ENCODE results near the gene CSMD2. TPM values are rescaled to one million over a fixed set of nuclear protein-coding genes. Genes with fewer than 3 reads are reported as not detected.
"Not testable (repeated sequence)": the region's sequence is repeated elsewhere in the genome, so short reads cannot be mapped to it uniquely, and the experiment has no call there.

The CSMD2 gene
- total and polyA plus RNA-seq, 7 experiments from 2014 or later: 0.02 TPM; not detected in 6

- H3K4me3 Mint-ChIP-seq: no peak overlapping the region
- Histone ChIP-seq H3K4me3 (ENCODE audit: low read length) (no peak overlapping the region), H3K4me1 (ENCODE audit: control insufficient read depth in 2 of 2, insufficient read depth in 2 of 2, low read length in 2 of 2) (no peaks in the 10 kb centered on the region), H3K27ac (ENCODE audit: low read depth, low read length) (no peak overlapping the region), H3K27me3 (ENCODE audit: control insufficient read depth in 2 of 2, insufficient read depth in 2 of 2, low read length in 2 of 2) (no peaks in the 10 kb centered on the region), H3K36me3 (ENCODE audit: control insufficient read depth in 2 of 3, insufficient read depth in 3 of 3, low read length in 3 of 3) (no peaks in the 10 kb centered on the region), H3K9me3 (ENCODE audit: control insufficient read depth in 2 of 3, low read length in 3 of 3) (no peaks in the 10 kb centered on the region)
- peaks cover 0 to 15% (median 5%) of the 10 kb centered on the region in 11 donors for H3K9me3 Mint-ChIP-seq
- CTCF ChIA-PET: no interaction called here
- H3K4me1 Mint-ChIP-seq: no peaks in the 10 kb centered on the region
- H3K27ac Mint-ChIP-seq: no peak overlapping the region
- intact Hi-C loops (cut with micrococcal nuclease): no loop called here
- peaks cover 0 to 48% (median 22%) of the 10 kb centered on the region in 5 donors for H3K27me3 Mint-ChIP-seq
- POLR2A ChIA-PET: no interaction called here
- DNase-seq: no peak
- no peak for ATAC-seq
- H3K36me3 Mint-ChIP-seq: peaks cover 0 to 8% (median 0%) of the 10 kb centered on the region in 5 donors
Observed at GRCh38 chr1:34089731-34090130, 75.3 kb downstream of the CSMD2 start.

DNA sequence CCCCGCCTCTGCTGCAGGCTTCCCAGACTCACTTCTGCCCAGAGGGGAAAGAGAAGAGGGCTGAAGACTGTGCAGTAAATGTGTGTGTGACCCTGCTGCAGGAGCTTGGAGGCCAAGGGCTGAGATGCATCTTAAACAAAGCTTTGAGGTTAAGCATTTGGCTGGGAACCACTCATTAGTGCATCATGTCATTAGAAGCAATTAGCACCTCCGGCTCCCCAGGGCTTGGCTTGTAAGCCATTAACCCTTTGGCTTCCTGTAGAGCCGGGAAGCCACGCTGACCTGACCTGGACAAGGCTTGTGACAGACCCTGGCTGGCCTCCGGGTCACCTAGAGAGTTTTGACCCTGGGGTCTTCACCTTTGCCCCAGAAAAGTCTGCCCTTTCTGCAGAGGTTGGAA is 77.0 kb downstream of the CSMD2 start:
- ATAC-seq (no peak), DNase-seq (no peak)
- Mint-ChIP-seq H3K9me3 (peaks cover 0 to 24% (median 12%) of the 10 kb centered on the region in 11 donors), H3K27ac (no peak overlapping the region), H3K36me3 (peaks cover 0 to 8% (median 0%) of the 10 kb centered on the region in 5 donors), H3K4me1 (no peaks in the 10 kb centered on the region), H3K27me3 (peaks cover 0 to 58% (median 22%) of the 10 kb centered on the region in 5 donors), H3K4me3 (no peak overlapping the region)
- no peaks in the 10 kb centered on the region for H3K36me3 ChIP-seq (ENCODE audit: control insufficient read depth in 2 of 3, insufficient read depth in 3 of 3, low read length in 3 of 3)
- intact Hi-C loops (cut with micrococcal nuclease): no loop called here
- H3K27ac ChIP-seq (ENCODE audit: low read depth, low read length): no peak overlapping the region
- H3K9me3 ChIP-seq (ENCODE audit: control insufficient read depth in 2 of 3, low read length in 3 of 3): no peaks in the 10 kb centered on the region
- POLR2A ChIA-PET: no interaction called here
- H3K27me3 ChIP-seq (ENCODE audit: control insufficient read depth in 2 of 2, insufficient read depth in 2 of 2, low read length in 2 of 2): no peaks in the 10 kb centered on the region
- no peaks in the 10 kb centered on the region for H3K4me1 ChIP-seq (ENCODE audit: control insufficient read depth in 2 of 2, insufficient read depth in 2 of 2, low read length in 2 of 2)
- CTCF ChIA-PET: no interaction called here
- H3K4me3 ChIP-seq (ENCODE audit: low read length): no peak overlapping the region

DNA sequence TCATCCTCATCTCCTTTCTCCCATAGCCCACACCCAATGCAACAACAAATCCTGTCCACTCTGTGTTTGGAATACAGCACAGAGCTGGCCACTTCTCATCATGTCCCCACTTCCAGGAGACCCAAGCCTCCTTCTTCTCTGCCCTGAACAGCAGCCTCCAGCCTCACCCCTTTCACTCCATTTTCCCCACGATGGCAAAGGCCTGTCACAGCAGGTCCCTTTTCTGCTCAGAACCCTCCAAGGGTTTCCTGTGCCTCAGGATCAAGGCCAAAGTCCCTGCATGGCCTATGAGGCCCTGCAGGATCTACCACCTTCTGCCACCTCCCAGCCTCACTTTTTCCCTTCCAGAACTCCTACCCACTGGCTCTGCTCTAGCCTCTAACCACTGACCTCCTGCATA is 78.5 kb downstream of the CSMD2 start:
- CTCF ChIA-PET: no interaction called here
- POLR2A ChIA-PET: no interaction called here
- Histone ChIP-seq H3K27me3 (ENCODE audit: control insufficient read depth in 2 of 2, insufficient read depth in 2 of 2, low read length in 2 of 2) (no peaks in the 10 kb centered on the region), H3K27ac (ENCODE audit: low read depth, low read length) (no peak overlapping the region), H3K4me1 (ENCODE audit: control insufficient read depth in 2 of 2, insufficient read depth in 2 of 2, low read length in 2 of 2) (no peaks in the 10 kb centered on the region), H3K36me3 (ENCODE audit: control insufficient read depth in 2 of 3, insufficient read depth in 3 of 3, low read length in 3 of 3) (no peaks in the 10 kb centered on the region), H3K4me3 (ENCODE audit: low read length) (no peak overlapping the region), H3K9me3 (ENCODE audit: control insufficient read depth in 2 of 3, low read length in 3 of 3) (no peaks in the 10 kb centered on the region)
- H3K27me3 Mint-ChIP-seq: peaks cover 0 to 53% (median 17%) of the 10 kb centered on the region in 5 donors
- H3K9me3 Mint-ChIP-seq: peaks cover 0 to 27% (median 11%) of the 10 kb centered on the region in 11 donors
- H3K4me1 Mint-ChIP-seq: no peaks in the 10 kb centered on the region
- ATAC-seq: no peak
- no peak overlapping the region for H3K4me3 Mint-ChIP-seq
- DNase-seq: no peak
- intact Hi-C loops (cut with micrococcal nuclease): no loop called here
- H3K36me3 Mint-ChIP-seq: peaks cover 0 to 8% (median 0%) of the 10 kb centered on the region in 5 donors
- no peak overlapping the region for H3K27ac Mint-ChIP-seq

DNA sequence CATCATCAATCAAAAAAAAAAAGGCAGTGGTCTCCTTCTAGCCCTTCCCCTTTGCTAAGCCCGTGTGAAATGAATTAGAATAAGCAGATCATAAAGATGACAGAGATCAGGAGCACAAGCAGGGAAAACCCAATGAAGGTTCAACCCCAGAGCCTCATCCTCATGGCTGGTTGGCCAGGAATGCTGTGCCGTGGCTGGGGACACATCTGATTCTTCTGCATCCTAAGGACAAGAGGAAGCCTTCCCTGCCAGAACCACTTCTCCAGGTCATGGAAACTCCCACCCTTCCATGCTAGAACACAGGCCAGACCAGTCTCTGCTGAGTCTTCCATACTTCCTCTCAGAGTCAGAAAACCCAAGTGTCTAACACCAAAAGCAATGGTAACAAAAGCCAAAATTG is 81.1 kb downstream of the CSMD2 start:
- Histone ChIP-seq H3K27me3 (ENCODE audit: control insufficient read depth in 2 of 2, insufficient read depth in 2 of 2, low read length in 2 of 2) (no peaks in the 10 kb centered on the region), H3K36me3 (ENCODE audit: control insufficient read depth in 2 of 3, insufficient read depth in 3 of 3, low read length in 3 of 3) (no peaks in the 10 kb centered on the region), H3K4me1 (ENCODE audit: control insufficient read depth in 2 of 2, insufficient read depth in 2 of 2, low read length in 2 of 2) (no peaks in the 10 kb centered on the region), H3K4me3 (ENCODE audit: low read length) (no peak overlapping the region), H3K27ac (ENCODE audit: low read depth, low read length) (no peak overlapping the region), H3K9me3 (ENCODE audit: control insufficient read depth in 2 of 3, low read length in 3 of 3) (no peaks in the 10 kb centered on the region)
- DNase-seq (no peak), ATAC-seq (no peak)
- Mint-ChIP-seq H3K36me3 (peaks cover 0 to 4% (median 0%) of the 10 kb centered on the region in 5 donors), H3K9me3 (peaks cover 3 to 30% (median 11%) of the 10 kb centered on the region in 11 donors), H3K4me3 (no peak overlapping the region), H3K4me1 (no peaks in the 10 kb centered on the region), H3K27me3 (peaks cover 0 to 27% (median 0%) of the 10 kb centered on the region in 5 donors), H3K27ac (no peak overlapping the region)
- intact Hi-C loops (cut with micrococcal nuclease): no loop called here
- CTCF ChIA-PET: no interaction called here
- POLR2A ChIA-PET: no interaction called here

DNA sequence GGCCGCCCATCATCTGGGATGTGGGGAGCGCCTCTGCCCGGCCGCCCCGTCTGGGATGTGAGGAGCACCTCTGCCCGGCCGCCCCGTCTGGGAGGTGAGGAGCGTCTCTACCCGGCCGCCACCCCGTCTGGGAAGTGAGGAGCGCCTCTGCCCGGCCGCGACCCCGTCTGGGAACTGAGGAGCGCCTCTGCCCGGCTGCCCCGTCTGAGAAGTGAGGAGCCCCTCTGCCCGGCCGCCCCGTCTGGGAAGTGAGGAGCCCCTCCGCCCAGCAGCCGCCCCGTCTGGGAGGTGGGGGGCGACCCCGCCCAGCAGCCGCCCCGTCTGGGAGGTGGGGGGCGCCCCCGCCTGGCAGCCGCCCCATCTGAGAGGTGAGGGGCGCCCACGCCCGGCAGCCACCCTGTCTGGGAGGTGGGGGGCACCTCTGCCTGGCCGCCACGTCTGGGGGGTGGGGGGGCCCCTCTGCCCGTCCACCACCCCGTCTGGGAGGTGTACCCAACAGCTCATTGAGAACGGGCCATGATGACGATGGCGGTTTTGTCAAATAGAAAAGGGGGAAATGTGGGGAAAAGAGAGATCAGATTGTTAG is 82.9 kb downstream of the CSMD2 start:
- H3K27me3 ChIP-seq (ENCODE audit: control insufficient read depth in 2 of 2, insufficient read depth in 2 of 2, low read length in 2 of 2); DNase-seq; H3K4me1 Mint-ChIP-seq; H3K4me1 ChIP-seq (ENCODE audit: control insufficient read depth in 2 of 2, insufficient read depth in 2 of 2, low read length in 2 of 2); POLR2A ChIA-PET; H3K9me3 ChIP-seq (ENCODE audit: control insufficient read depth in 2 of 3, low read length in 3 of 3); H3K4me3 Mint-ChIP-seq; H3K27ac ChIP-seq (ENCODE audit: low read depth, low read length); H3K36me3 ChIP-seq (ENCODE audit: control insufficient read depth in 2 of 3, insufficient read depth in 3 of 3, low read length in 3 of 3); H3K36me3 Mint-ChIP-seq; CTCF ChIA-PET; H3K27ac Mint-ChIP-seq; ATAC-seq; H3K4me3 ChIP-seq (ENCODE audit: low read length); intact Hi-C loops (cut with micrococcal nuclease): not testable (repeated sequence)
- Mint-ChIP-seq H3K9me3 (peaks cover 3 to 30% (median 11%) of the 10 kb centered on the region in 11 donors), H3K27me3 (peaks cover 0 to 18% (median 0%) of the 10 kb centered on the region in 5 donors)

GRCh38 chr1:34078383-34078782 is 86.6 kb downstream of the CSMD2 start:
- Mint-ChIP-seq H3K9me3 (peaks cover 0 to 27% (median 6%) of the 10 kb centered on the region in 11 donors), H3K4me1 (no peaks in the 10 kb centered on the region), H3K27ac (no peak overlapping the region), H3K36me3 (peaks cover 0 to 4% (median 0%) of the 10 kb centered on the region in 5 donors), H3K27me3 (peaks cover 0 to 25% (median 4%) of the 10 kb centered on the region in 5 donors), H3K4me3 (no peak overlapping the region)
- Histone ChIP-seq H3K27me3 (ENCODE audit: control insufficient read depth in 2 of 2, insufficient read depth in 2 of 2, low read length in 2 of 2) (no peaks in the 10 kb centered on the region), H3K36me3 (ENCODE audit: control insufficient read depth in 2 of 3, insufficient read depth in 3 of 3, low read length in 3 of 3) (no peaks in the 10 kb centered on the region), H3K4me3 (ENCODE audit: low read length) (no peak overlapping the region), H3K4me1 (ENCODE audit: control insufficient read depth in 2 of 2, insufficient read depth in 2 of 2, low read length in 2 of 2) (no peaks in the 10 kb centered on the region), H3K27ac (ENCODE audit: low read depth, low read length) (no peak overlapping the region), H3K9me3 (ENCODE audit: control insufficient read depth in 2 of 3, low read length in 3 of 3) (no peaks in the 10 kb centered on the region)
- ChIA-PET CTCF (no interaction called here), POLR2A (no interaction called here)
- no peak for ATAC-seq
- intact Hi-C loops (cut with micrococcal nuclease): no loop called here
- DNase-seq: no peak

GRCh38 chr1:34075576-34075975 is 89.5 kb downstream of the CSMD2 start:
- peaks cover 0 to 43% (median 14%) of the 10 kb centered on the region in 5 donors for H3K27me3 Mint-ChIP-seq

More at GRCh38 chr1:34075576-34075975, 89.5 kb downstream of the CSMD2 start:
- Mint-ChIP-seq H3K27ac (no peak overlapping the region), H3K4me1 (no peaks in the 10 kb centered on the region), H3K36me3 (peaks cover 0 to under 1% (median 0%) of the 10 kb centered on the region in 5 donors), H3K4me3 (no peak overlapping the region), H3K9me3 (peaks cover 0 to 10% (median 6%) of the 10 kb centered on the region in 11 donors)
- no peaks in the 10 kb centered on the region for H3K27me3 ChIP-seq (ENCODE audit: control insufficient read depth in 2 of 2, insufficient read depth in 2 of 2, low read length in 2 of 2)
- no peaks in the 10 kb centered on the region for H3K9me3 ChIP-seq (ENCODE audit: control insufficient read depth in 2 of 3, low read length in 3 of 3)
- no peaks in the 10 kb centered on the region for H3K4me1 ChIP-seq (ENCODE audit: control insufficient read depth in 2 of 2, insufficient read depth in 2 of 2, low read length in 2 of 2)
- DNase-seq (no peak), ATAC-seq (no peak)
- intact Hi-C loops (cut with micrococcal nuclease): no loop called here
- ChIA-PET POLR2A (no interaction called here), CTCF (no interaction called here)
- H3K4me3 ChIP-seq (ENCODE audit: low read length): no peak overlapping the region
- H3K27ac ChIP-seq (ENCODE audit: low read depth, low read length): no peak overlapping the region
- no peaks in the 10 kb centered on the region for H3K36me3 ChIP-seq (ENCODE audit: control insufficient read depth in 2 of 3, insufficient read depth in 3 of 3, low read length in 3 of 3)
